Glomerular visceral epithelial cell (primary cell): ENCODE results near the gene CS.
"Not testable (repeated sequence)": the region's sequence is repeated elsewhere in the genome, so short reads cannot be mapped to it uniquely, and the experiment has no call there.

ENCODE experiments used
- DNase-seq: peaks from one replicate; pipeline ENCODE4 v3.0.0-alpha.2; 2016; ENCODE audit errors: extremely low spot score

The CS gene

GRCh38 chr12:56299853-56300643 lies at the start of gene CS:
Gene CS, minus strand, starts transcription at chr12:56300330. Its CDS starts 129 bp downstream, at chr12:56300201.
- peak; percentile 97 for DNase-seq

- no peak for DNase-seq
Observed at GRCh38 chr12:56348776-56349175, 48.6 kb upstream of the CS start.

- DNase-seq, result not testable (repeated sequence)
Observed at GRCh38 chr12:56347255-56347654, 47.1 kb upstream of the CS start.

- DNase-seq, result no peak
Observed at GRCh38 chr12:56346675-56347074, 46.5 kb upstream of the CS start.

GRCh38 chr12:56342290-56342689 lies 42.2 kb upstream of the CS start:
- not testable (repeated sequence) for DNase-seq

GRCh38 chr12:56341616-56342015 lies 41.5 kb upstream of the CS start:
- DNase-seq, result no peak

- DNase-seq, result no peak
Observed at GRCh38 chr12:56339158-56339422, 39.0 kb upstream of the CS start.

- peak; percentile 85 for DNase-seq
Observed at GRCh38 chr12:56338308-56339157, 38.4 kb upstream of the CS start, which contains the start of gene IL23A. Gene IL23A, plus strand, starts transcription at chr12:56338884. Its CDS starts 161 bp downstream, at chr12:56339045.

GRCh38 chr12:56337753-56338251 lies 37.7 kb upstream of the CS start:
- DNase-seq, result no peak

GRCh38 chr12:56336361-56337167 lies 36.4 kb upstream of the CS start:
- DNase-seq, result no peak

- not testable (repeated sequence) for DNase-seq
Observed at GRCh38 chr12:56335527-56335926, 35.4 kb upstream of the CS start.

- DNase-seq, result no peak
Observed at GRCh38 chr12:56334490-56334793, 34.3 kb upstream of the CS start.

GRCh38 chr12:56333679-56334489 lies 33.8 kb upstream of the CS start, which contains the start of gene PAN2:
Gene PAN2, minus strand, starts transcription at chr12:56334000. Its CDS starts 906 bp downstream, at chr12:56333094.
- peak; percentile 97 for DNase-seq

- DNase-seq, result no peak
Observed at GRCh38 chr12:56333197-56333678, 33.1 kb upstream of the CS start.

GRCh38 chr12:56332512-56333196 lies 32.5 kb upstream of the CS start:
- no peak for DNase-seq

GRCh38 chr12:56330936-56331490 lies 30.9 kb upstream of the CS start:
- DNase-seq, result no peak

- DNase-seq, result no peak
Observed at GRCh38 chr12:56326533-56326932, 26.4 kb upstream of the CS start.

- no peak for DNase-seq
Observed at GRCh38 chr12:56326126-56326525, 26.0 kb upstream of the CS start.

GRCh38 chr12:56324206-56324605 lies 24.1 kb upstream of the CS start:
- DNase-seq, result no peak

GRCh38 chr12:56321610-56322009 lies 21.5 kb upstream of the CS start:
- DNase-seq, result not testable (repeated sequence)
